K562 (cell line): ENCODE results near the gene SCO1. TPM values are rescaled to one million over a fixed set of nuclear protein-coding genes. Genes with fewer than 3 reads are reported as not detected.
A peak's percentile ranks its signal among the peaks of the same experiment; 100 is the strongest.

Experiments used
- BACH1 ChIP-seq: fragments of 200-800 bp; sonication (Bioruptor generic); IDR thresholded peaks from 2 replicates; pipeline ENCODE4 v1.6.1; 2016; ENCODE audit warnings: missing genetic modification characterization, missing compliant biosample characterization
- BCL6 ChIP-seq: fragments of 250-450 bp; sonication (Bioruptor Pico); IDR thresholded peaks from 2 replicates; pipeline ENCODE4 v1.4.0; 2020
- C11orf30 ChIP-seq: fragments of 450-650 bp; IDR thresholded peaks from 2 replicates; pipeline ENCODE4 v1.6.1; 2016; ENCODE audit warnings: low read depth, mild to moderate bottlenecking
- KDM1A ChIP-seq, 2 experiments: fragments of 450-650 bp; IDR thresholded peaks; 2 replicates each; pipeline ENCODE4 v1.6.1; 2016; ENCODE audit warnings: mild to moderate bottlenecking in 2 of 2
- KDM2B ChIP-seq: fragments of 250-450 bp; sonication (Bioruptor Pico); IDR thresholded peaks from 2 replicates; pipeline ENCODE4 v1.8.0; 2021; ENCODE audit warnings: mild to moderate bottlenecking, moderate library complexity
- KDM4B ChIP-seq, 2 experiments: fragments of 450-650 bp in 1 of 2; sonication (generic) in 1 of 2; IDR thresholded peaks; 2 replicates each; pipeline ENCODE4 v1.6.1; 2016 to 2017; ENCODE audit warnings: borderline replicate concordance in 2 of 2, antibody characterized with exemption in 1 of 2, low read depth in 1 of 2, mild to moderate bottlenecking in 1 of 2
- MBD2 ChIP-seq: sonication (generic); IDR thresholded peaks from 2 replicates; pipeline ENCODE4 v1.6.1; 2016; ENCODE audit warnings: low read depth, borderline replicate concordance
- NCOA1 ChIP-seq: fragments of 450-650 bp; IDR thresholded peaks from 2 replicates; pipeline ENCODE4 v1.6.1; 2016; ENCODE audit warnings: low read depth
- NFYB ChIP-seq: IDR thresholded peaks from 2 replicates; pipeline ENCODE4 v1.6.1; 2011; ENCODE audit warnings: mild to moderate bottlenecking, moderate library complexity; ENCODE audit not compliant: insufficient read length; ENCODE audit errors: extremely low read depth
- NKRF ChIP-seq: fragments of 450-650 bp; IDR thresholded peaks from 2 replicates; pipeline ENCODE4 v1.6.1; 2016; ENCODE audit warnings: borderline replicate concordance
- NR2C1 ChIP-seq, 2 experiments: fragments of 450-650 bp; IDR thresholded peaks; 2 replicates each; pipeline ENCODE4 v1.6.1; 2017; ENCODE audit warnings: mild to moderate bottlenecking in 2 of 2, antibody characterized with exemption in 1 of 2, inconsistent platforms in 1 of 2, missing compliant biosample characterization in 1 of 2, missing genetic modification characterization in 1 of 2
- NRF1 ChIP-seq, 2 experiments: fragments of 450-650 bp; IDR thresholded peaks in 1 of 2; conservative IDR thresholded peaks in 1 of 2; 2 replicates each; pipeline ENCODE4 v1.6.1; 2014; ENCODE audit warnings: mild to moderate bottlenecking in 2 of 2
- PKNOX1 ChIP-seq: fragments of 450-650 bp; IDR thresholded peaks from 2 replicates; pipeline ENCODE4 v1.6.1; 2016
- POLR2G ChIP-seq: fragments of 200-400 bp; formaldehyde crosslinking; IDR thresholded peaks from 2 replicates; pipeline ENCODE4 v1.6.1; 2017; ENCODE audit warnings: low read depth, mild to moderate bottlenecking, antibody characterized with exemption, low read length, moderate library complexity
- PTTG1 ChIP-seq: fragments of 450-650 bp; IDR thresholded peaks from 2 replicates; pipeline ENCODE4 v1.6.1; 2016; ENCODE audit warnings: low read depth, mild to moderate bottlenecking, missing genetic modification characterization, missing compliant biosample characterization
- TAF1 ChIP-seq: IDR thresholded peaks from 2 replicates; pipeline ENCODE4 v1.6.1; 2011; ENCODE audit warnings: mild to moderate bottlenecking, low read length, moderate library complexity; ENCODE audit not compliant: insufficient read depth, control insufficient read depth, severe bottlenecking; ENCODE audit errors: extremely low read depth
- UBTF ChIP-seq, 2 experiments: IDR thresholded peaks; 2 replicates each; pipeline ENCODE4 v1.6.1; 2012; ENCODE audit warnings: improper control_type of control experiment in 2 of 2, low read depth in 2 of 2, low read length in 2 of 2, borderline replicate concordance in 1 of 2
- VEZF1 ChIP-seq: fragments of 200-800 bp; sonication (Bioruptor generic); IDR thresholded peaks from 2 replicates; pipeline ENCODE4 v1.6.1; 2017; ENCODE audit warnings: missing genetic modification characterization, missing compliant biosample characterization
- ZNF668 ChIP-seq: fragments of 250-450 bp; sonication (Bioruptor Pico); IDR thresholded peaks from 2 replicates; pipeline ENCODE4 v1.8.0; 2022; ENCODE audit warnings: mild to moderate bottlenecking, inconsistent platforms
- polyA plus RNA-seq, 8 experiments: library from polyadenylated mRNA; depleted of rRNA in 4 of 8; stranded (reverse) in 5 of 8; unstranded in 3 of 8; fragments of >200 nt; fragmentation: Nextera tagmentation in 2 of 8; fragmentation: Illumina TruSeq in 1 of 8; extraction: Ambion mirVana in 2 of 8; extraction: Trizol in 1 of 8; gene quantifications; 2 replicates each; pipeline versions ENCODE4 v1.2.1 to v1.2.3, GENCODE V29; 2011 to 2014; ENCODE audit warnings: inconsistent platforms in 1 of 8, missing spikeins in 1 of 8
- total RNA-seq, 7 experiments: library from RNA; depleted of rRNA in 6 of 7; stranded (reverse); fragments of >200 nt in 6 of 7; fragmentation: Illumina TruSeq in 2 of 7; extraction: Trizol in 2 of 7; gene quantifications; 2 replicates each; pipeline versions ENCODE4 v1.2.1 to v1.2.3, GENCODE V29; 2011 to 2021; ENCODE audit warnings: low replicate concordance in 1 of 7

The SCO1 gene
- total and polyA plus RNA-seq, 9 of the 15 experiments (the other 6 are each of a cell fraction or from before 2014, with no cell fraction given) = 7.1 to 40.9 (median 22.1) TPM

GRCh38 chr17:10697092-10698081, at the start of gene SCO1, which contains the start of gene ADPRM (continued):
- peak; percentile 78 to 88; a peak in 2 of 4 replicates for TF ChIP-seq UBTF (IDR thresholded peaks at IDR 0.05; ENCODE audit: borderline replicate concordance in 1 of 2, low read depth in 2 of 2, low read length in 2 of 2)
- TF ChIP-seq NCOA1 = peak; percentile 31; the same call in 1 of the 2 replicates
- TF ChIP-seq PTTG1 (tag) = no peak
- peak; percentile 98 for TF ChIP-seq POLR2G
- TF ChIP-seq VEZF1 (CRISPR knock-in tag) = peak; percentile 35; the same call in 1 of the 2 replicates
- TF ChIP-seq NR2C1 (IDR thresholded peaks at IDR 0.05) = peak; percentile 80
- peak; percentile 85 for TF ChIP-seq NR2C1 (tag; IDR thresholded peaks at IDR 0.05)
- no peak for TF ChIP-seq BACH1 (tag)
- no peak for TF ChIP-seq KDM1A (IDR thresholded peaks at IDR 0.05)
- peak; percentile 90 for TF ChIP-seq TAF1
- peak; percentile 54; the same call in 1 of the 2 replicates for TF ChIP-seq PKNOX1
- no peak for TF ChIP-seq KDM2B
- TF ChIP-seq C11orf30 = peak; percentile 65
- peak; percentile 75; the same call in 1 of the 2 replicates for TF ChIP-seq NKRF
- peak in 1 of 2 experiments; percentile 88; a peak in 1 of 4 replicates for TF ChIP-seq KDM4B (IDR thresholded peaks at IDR 0.05; ENCODE audit: borderline replicate concordance in 2 of 2, low read depth in 1 of 2)
- TF ChIP-seq BCL6 (CRISPR knock-in tag) = no peak
- TF ChIP-seq NRF1 (conservative IDR thresholded peaks at IDR 0.05 in 1 of 2, IDR thresholded peaks at IDR 0.05 in 1 of 2) = peak; percentile 75 to 77
- no peak for TF ChIP-seq ZNF668 (CRISPR knock-in tag)
- peak; percentile 53; the same call in 1 of the 2 replicates for TF ChIP-seq MBD2
- no peak for TF ChIP-seq NFYB
